Mesendoderm (in vitro differentiated cells): ENCODE measurements around the gene STEEP1.
A peak's percentile ranks its signal among the peaks of the same experiment; 100 is the strongest.

Experiments used
- DNase-seq: peaks from one replicate; pipeline ENCODE4 v3.0.0; 2013
- H2AK5ac ChIP-seq: 2 replicates; pipeline ENCODE4 v1.6.1; 2013; ENCODE audit warnings: low read length, inconsistent platforms
- H2BK120ac ChIP-seq: 2 replicates; pipeline ENCODE4 v1.6.1; 2013; ENCODE audit warnings: low read depth, mild to moderate bottlenecking, low read length, moderate library complexity, mixed read lengths
- H2BK15ac ChIP-seq: replicated peaks from 2 replicates; pipeline ENCODE4 v1.6.1; 2013; ENCODE audit warnings: low read depth, mild to moderate bottlenecking, moderate library complexity
- H2BK5ac ChIP-seq: 2 replicates; pipeline ENCODE4 v1.6.1; 2013; ENCODE audit warnings: low read length, inconsistent platforms
- H3K18ac ChIP-seq: 2 replicates; pipeline ENCODE4 v1.6.1; 2013; ENCODE audit warnings: mild to moderate bottlenecking, low read length, mixed read lengths
- H3K23ac ChIP-seq: one replicate; pipeline ENCODE4 v1.6.1; 2013; ENCODE audit warnings: low read length
- H3K27ac ChIP-seq: 2 replicates; pipeline ENCODE4 v1.5.1; 2013; ENCODE audit warnings: low read depth, mild to moderate bottlenecking, inconsistent platforms, low read length, moderate library complexity
- H3K27me3 ChIP-seq: 2 replicates; pipeline ENCODE4 v1.6.1; 2013; ENCODE audit warnings: low read length, control low read depth, mild to moderate bottlenecking, inconsistent platforms; ENCODE audit not compliant: insufficient read depth, poor library complexity
- H3K36me3 ChIP-seq: 2 replicates; pipeline ENCODE4 v1.6.1; 2013; ENCODE audit warnings: low read length, inconsistent platforms; ENCODE audit not compliant: control insufficient read depth, insufficient read depth
- H3K4ac ChIP-seq: one replicate; pipeline ENCODE4 v1.6.1; 2013; ENCODE audit warnings: low read depth, mild to moderate bottlenecking, low read length, moderate library complexity
- H3K4me1 ChIP-seq: 2 replicates; pipeline ENCODE4 v1.6.1; 2013; ENCODE audit warnings: low read depth, low read length, inconsistent platforms; ENCODE audit not compliant: control insufficient read depth
- H3K4me2 ChIP-seq: 2 replicates; pipeline ENCODE4 v1.6.1; 2013; ENCODE audit warnings: low read length
- H3K4me3 ChIP-seq: 2 replicates; pipeline ENCODE4 v1.5.1; 2013; ENCODE audit warnings: mild to moderate bottlenecking, low read length
- H3K56ac ChIP-seq: one replicate; pipeline ENCODE4 v1.6.1; 2013; ENCODE audit warnings: low read length
- H3K79me1 ChIP-seq: 2 replicates; pipeline ENCODE4 v1.6.1; 2013; ENCODE audit warnings: low read length, inconsistent platforms
- H3K79me2 ChIP-seq: 2 replicates; pipeline ENCODE4 v1.6.1; 2013; ENCODE audit warnings: mild to moderate bottlenecking, low read length; ENCODE audit not compliant: control insufficient read depth, insufficient read depth
- H3K9ac ChIP-seq: 2 replicates; pipeline ENCODE4 v1.6.1; 2013; ENCODE audit warnings: low read length, inconsistent platforms
- H4K5ac ChIP-seq: one replicate; pipeline ENCODE4 v1.6.1; 2013; ENCODE audit warnings: low read length
- H4K8ac ChIP-seq: one replicate; pipeline ENCODE4 v1.6.1; 2013; ENCODE audit warnings: low read depth, mild to moderate bottlenecking, control low read depth, low read length, moderate library complexity
- WGBS: extraction: QIAGEN DNeasy Blood & Tissue Kit; methylation state at CpG from one replicate; pipeline ENCODE4 v1.1.7; 2013; ENCODE audit warnings: low lambda C conversion rate, missing lambda C conversion rate; ENCODE audit not compliant: insufficient coverage; ENCODE audit errors: extremely low coverage; 5-methylcytosine and 5-hydroxymethylcytosine counted together

The STEEP1 gene

DNA sequence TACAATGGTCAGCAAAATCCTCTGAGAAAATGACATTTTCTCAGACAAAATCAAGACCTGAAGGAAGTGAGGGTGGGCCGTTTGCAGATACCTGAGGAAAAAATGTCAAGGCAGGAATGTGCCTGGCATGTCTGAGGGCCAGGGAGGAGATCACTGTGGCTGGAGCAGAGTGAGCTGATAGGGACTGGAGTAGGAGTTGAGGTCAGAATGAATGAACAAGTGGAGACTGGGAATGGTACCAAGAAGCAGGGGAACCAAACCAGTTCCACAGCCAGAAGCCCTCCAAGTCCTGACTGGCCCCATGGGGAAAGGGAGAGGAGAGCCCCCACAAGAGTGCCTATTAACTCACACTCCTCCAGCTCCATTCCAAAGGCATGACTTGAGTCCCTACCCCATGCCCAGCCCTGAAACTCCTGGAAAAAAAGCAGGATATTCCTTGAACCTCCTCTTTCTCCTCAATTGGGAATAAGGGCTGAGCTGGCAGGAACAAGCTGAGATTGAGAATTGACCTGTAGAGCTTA is 41.5 kb downstream of the STEEP1 start:
- no peak overlapping the region for H3K56ac ChIP-seq
- no peak overlapping the region for H3K4me2 ChIP-seq
- no peak overlapping the region for H3K27ac ChIP-seq
- H3K27me3 ChIP-seq: no peaks in the 10 kb centered on the region
- H2BK15ac ChIP-seq: no peak overlapping the region
- H3K18ac ChIP-seq: no peak overlapping the region
- no peak overlapping the region for H2BK5ac ChIP-seq
- no peaks in the 10 kb centered on the region for H3K79me2 ChIP-seq
- WGBS: no CpG with 5 or more reads among the region's 1 CpG
- H3K23ac ChIP-seq: no peak overlapping the region
- no peak overlapping the region for H3K4ac ChIP-seq
- no peak for DNase-seq
- no peak overlapping the region for H4K5ac ChIP-seq
- no peak overlapping the region for H4K8ac ChIP-seq
- H2AK5ac ChIP-seq: no peak overlapping the region
- H3K79me1 ChIP-seq: no peaks in the 10 kb centered on the region
- no peaks in the 10 kb centered on the region for H3K36me3 ChIP-seq
- no peak overlapping the region for H3K4me3 ChIP-seq
- no peak overlapping the region for H2BK120ac ChIP-seq
- H3K9ac ChIP-seq: no peak overlapping the region
- H3K4me1 ChIP-seq: no peaks in the 10 kb centered on the region

DNA sequence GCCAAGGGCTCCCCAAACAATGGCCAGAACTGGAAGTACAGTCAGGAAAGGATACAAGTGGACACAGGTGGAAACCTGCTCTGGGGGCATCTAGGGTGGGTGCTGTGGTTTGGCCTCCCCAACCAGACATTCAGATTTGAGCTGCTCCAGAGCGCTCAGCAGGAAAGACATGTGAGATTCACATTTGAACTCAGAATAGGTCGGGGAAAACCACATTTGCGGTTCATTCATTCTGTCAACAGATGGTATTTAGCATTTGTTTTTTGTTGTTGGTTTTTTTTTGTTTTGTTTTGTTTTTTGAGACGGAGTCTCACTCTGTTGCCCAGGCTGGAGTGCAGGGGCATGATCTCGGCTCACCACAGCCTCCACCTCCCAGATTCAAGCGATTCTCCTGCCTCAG is 44.0 kb downstream of the STEEP1 start:
- H3K4me2 ChIP-seq: no peak overlapping the region
- no peak overlapping the region for H3K4me3 ChIP-seq
- H3K23ac ChIP-seq: no peak overlapping the region
- H3K9ac ChIP-seq: no peak overlapping the region
- H3K4me1 ChIP-seq: no peaks in the 10 kb centered on the region
- H3K79me1 ChIP-seq: no peaks in the 10 kb centered on the region
- no CpG with 5 or more reads among the region's 6 CpGs for whole genome bisulfite sequencing
- no peak for DNase-seq
- H3K18ac ChIP-seq: no peak overlapping the region
- no peaks in the 10 kb centered on the region for H3K27me3 ChIP-seq
- no peak overlapping the region for H4K5ac ChIP-seq
- H3K56ac ChIP-seq: no peak overlapping the region
- no peak overlapping the region for H2AK5ac ChIP-seq
- no peaks in the 10 kb centered on the region for H3K36me3 ChIP-seq
- no peak overlapping the region for H3K4ac ChIP-seq
- no peak overlapping the region for H3K27ac ChIP-seq
- no peak overlapping the region for H4K8ac ChIP-seq
- no peak overlapping the region for H2BK120ac ChIP-seq
- H3K79me2 ChIP-seq: no peaks in the 10 kb centered on the region
- H2BK15ac ChIP-seq: no peak overlapping the region
- H2BK5ac ChIP-seq: no peak overlapping the region

DNA sequence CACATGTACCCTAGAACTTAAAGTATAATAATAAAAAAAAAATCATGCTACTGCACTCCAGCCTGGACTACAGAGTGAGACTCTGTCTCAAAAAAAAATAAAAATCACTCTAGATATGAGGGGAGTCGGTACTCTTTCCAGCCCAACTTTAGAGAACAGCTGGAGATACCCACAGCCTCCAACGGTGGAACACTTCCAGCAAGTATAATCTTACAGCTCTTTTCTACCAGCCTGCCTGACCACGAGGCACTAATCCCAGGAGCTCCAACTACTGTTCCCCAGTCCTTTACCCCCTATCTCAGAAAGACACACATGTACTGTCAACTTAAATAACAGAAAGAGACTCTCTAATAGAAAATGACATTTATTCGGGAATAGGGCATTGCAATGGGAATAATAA is 46.8 kb downstream of the STEEP1 start:
- Histone ChIP-seq H3K36me3 (no peaks in the 10 kb centered on the region), H3K79me2 (no peaks in the 10 kb centered on the region), H3K23ac (no peak overlapping the region), H2BK120ac (no peak overlapping the region), H3K4me1 (no peaks in the 10 kb centered on the region), H2BK15ac (no peak overlapping the region), H3K56ac (no peak overlapping the region), H4K8ac (no peak overlapping the region), H3K27ac (no peak overlapping the region), H3K9ac (no peak overlapping the region), H3K4me2 (no peak overlapping the region), H2BK5ac (no peak overlapping the region), H3K27me3 (no peaks in the 10 kb centered on the region), H3K79me1 (no peaks in the 10 kb centered on the region), H4K5ac (no peak overlapping the region), H3K4me3 (no peak overlapping the region), H2AK5ac (no peak overlapping the region), H3K4ac (no peak overlapping the region), H3K18ac (no peak overlapping the region)
- DNase-seq: no peak
- no CpG with 5 or more reads among the region's 4 CpGs for WGBS

DNA sequence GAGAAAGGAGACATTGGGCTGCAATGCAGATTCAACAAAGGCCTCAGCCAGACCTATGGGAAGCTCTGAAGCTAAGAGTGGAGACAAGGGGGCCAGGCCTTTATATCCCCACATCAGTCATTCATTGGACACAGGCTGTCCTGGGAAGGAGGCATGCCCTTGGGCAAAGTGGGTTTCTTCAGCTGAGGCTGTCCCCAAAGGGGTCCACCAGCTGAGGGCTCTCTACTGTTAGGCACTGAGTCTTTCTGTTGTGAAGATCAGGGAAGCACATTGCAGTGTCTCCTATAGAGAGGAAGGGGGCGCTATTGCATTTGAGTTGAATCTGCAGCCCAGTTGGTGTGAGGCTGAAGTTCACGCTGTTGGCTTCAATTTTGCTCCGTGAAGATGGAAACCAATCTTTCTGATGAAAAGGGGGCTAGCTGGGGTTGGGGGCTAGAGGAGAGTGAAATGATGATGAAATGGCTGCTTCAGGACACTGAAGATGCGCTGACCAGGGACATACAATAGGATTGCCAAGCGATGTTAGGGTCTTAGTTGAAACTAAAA is 49.0 kb downstream of the STEEP1 start:
- Histone ChIP-seq H3K4me1 (no peaks in the 10 kb centered on the region), H3K27me3 (no peaks in the 10 kb centered on the region), H2AK5ac (no peak overlapping the region), H2BK15ac (no peak overlapping the region), H3K79me1 (no peaks in the 10 kb centered on the region), H3K4me3 (no peak overlapping the region), H2BK120ac (no peak overlapping the region), H3K79me2 (no peaks in the 10 kb centered on the region), H3K56ac (no peak overlapping the region), H3K18ac (no peak overlapping the region), H3K23ac (no peak overlapping the region), H2BK5ac (no peak overlapping the region), H3K4me2 (no peak overlapping the region), H3K36me3 (no peaks in the 10 kb centered on the region), H3K9ac (no peak overlapping the region), H3K27ac (no peak overlapping the region), H4K8ac (no peak overlapping the region), H4K5ac (no peak overlapping the region), H3K4ac (no peak overlapping the region)
- peak; percentile 80 for DNase-seq
- no CpG with 5 or more reads among the region's 5 CpGs for WGBS

DNA sequence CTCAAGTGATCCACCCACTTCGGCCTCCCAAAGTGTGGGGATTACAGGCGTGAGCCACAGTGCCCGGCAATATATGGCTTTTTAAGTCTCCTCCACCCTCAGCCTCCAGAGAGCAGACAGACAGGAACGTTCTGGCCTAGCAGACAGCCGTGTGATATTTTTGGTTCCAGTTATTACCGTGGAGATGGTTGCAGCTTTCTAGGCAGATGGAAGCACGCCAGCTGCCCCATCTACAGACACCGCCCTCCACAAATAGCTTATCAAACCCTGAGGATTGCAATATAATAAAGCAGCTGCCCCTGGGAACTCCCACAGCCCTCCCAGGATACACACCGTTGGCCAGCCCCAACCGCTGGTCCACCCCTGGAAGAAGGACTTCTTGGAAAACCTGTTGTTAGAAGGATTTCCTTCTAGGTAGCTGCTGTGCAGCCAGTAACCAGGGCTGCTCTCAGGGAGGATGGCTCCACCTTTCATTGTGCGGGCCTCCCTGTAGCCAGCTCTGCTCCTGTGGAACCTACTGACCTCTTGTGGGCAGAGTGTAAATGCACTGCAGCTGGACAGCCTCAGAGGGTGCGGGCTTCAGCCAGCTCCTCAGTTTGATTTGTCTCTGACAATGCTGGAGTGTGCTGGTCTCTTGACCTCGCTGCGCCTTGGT is 52.9 kb downstream of the STEEP1 start:
- Histone ChIP-seq H3K79me1 (no peaks in the 10 kb centered on the region), H3K27me3 (no peaks in the 10 kb centered on the region), H2BK5ac (no peak overlapping the region), H2BK120ac (no peak overlapping the region), H2AK5ac (no peak overlapping the region), H3K9ac (no peak overlapping the region), H3K36me3 (no peaks in the 10 kb centered on the region), H3K4me2 (no peak overlapping the region), H4K8ac (no peak overlapping the region), H2BK15ac (no peak overlapping the region), H3K18ac (no peak overlapping the region), H3K4me1 (no peaks in the 10 kb centered on the region), H3K27ac (no peak overlapping the region), H3K56ac (no peak overlapping the region), H3K23ac (no peak overlapping the region), H3K4ac (no peak overlapping the region), H4K5ac (no peak overlapping the region), H3K79me2 (no peaks in the 10 kb centered on the region), H3K4me3 (no peak overlapping the region)
- no CpG with 5 or more reads among the region's 14 CpGs for WGBS
- DNase-seq: peak; percentile 81

DNA sequence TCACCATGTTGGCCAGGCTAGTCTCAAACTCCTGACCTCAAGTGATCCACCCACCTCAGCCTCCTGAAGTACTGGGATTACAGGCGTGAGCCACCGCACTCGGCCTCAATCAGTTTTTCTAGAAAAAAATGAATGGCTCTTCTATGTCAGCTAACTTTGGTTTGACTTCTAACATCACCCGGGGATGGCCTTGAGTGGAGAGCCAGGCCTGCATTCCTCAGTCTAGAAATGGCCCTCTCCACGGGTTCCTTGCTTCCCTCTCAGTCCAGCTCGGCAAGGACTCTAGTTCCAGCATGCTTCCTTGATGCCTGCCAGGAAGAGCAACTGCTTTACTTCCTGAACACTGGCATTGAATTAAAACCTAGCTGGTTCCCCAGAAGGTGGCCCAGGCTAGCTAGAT is 58.0 kb downstream of the STEEP1 start:
- Histone ChIP-seq H3K36me3 (no peaks in the 10 kb centered on the region), H2AK5ac (no peak overlapping the region), H3K56ac (no peak overlapping the region), H3K4me2 (no peak overlapping the region), H3K79me1 (no peaks in the 10 kb centered on the region), H2BK120ac (no peak overlapping the region), H3K4me3 (no peak overlapping the region), H4K5ac (no peak overlapping the region), H2BK5ac (no peak overlapping the region), H3K27me3 (no peaks in the 10 kb centered on the region), H3K18ac (no peak overlapping the region), H3K4ac (no peak overlapping the region), H3K79me2 (no peaks in the 10 kb centered on the region), H3K27ac (no peak overlapping the region), H3K4me1 (no peaks in the 10 kb centered on the region), H3K23ac (no peak overlapping the region), H3K9ac (no peak overlapping the region), H4K8ac (no peak overlapping the region), H2BK15ac (no peak overlapping the region)
- no peak for DNase-seq
- no CpG with 5 or more reads among the region's 6 CpGs for WGBS
